Gastrocnemius medialis (tissue), 4 donors: ENCODE data around the gene MEIOB. TPM values are rescaled to one million over a fixed set of nuclear protein-coding genes. Genes with fewer than 3 reads are reported as not detected.
A peak's percentile ranks its signal among the peaks of the same experiment; 100 is the strongest.

ENCODE experiments used
- ATAC-seq, 2 donors: fragments of 150-250 bp; one replicate each; pipeline ENCODE4 v1.9.1; 2016
- DNase-seq, 2 donors: peaks; one replicate each; pipeline ENCODE4 v3.0.0-alpha.2; 2019
- H3K27ac ChIP-seq, 4 donors: fragments of 200-600 bp; sonication (generic); 1 replicate in 1 of 4; 2 replicates in 3 of 4; pipeline ENCODE4 v1.5.1; 2016 to 2018; ENCODE audit warnings: mild to moderate bottlenecking in 2 of 4, moderate library complexity in 1 of 4
- H3K27me3 ChIP-seq, 3 donors: fragments of 200-600 bp; sonication (generic) in 2 of 3; 1 replicate in 1 of 3; 2 replicates in 2 of 3; pipeline versions ENCODE4 v1.5.1 to v1.6.0; 2016 to 2019; ENCODE audit warnings: mild to moderate bottlenecking in 1 of 3, moderate library complexity in 1 of 3
- H3K36me3 ChIP-seq, 2 donors: fragments of 200-600 bp; sonication (generic) in 1 of 2; one replicate each; pipeline ENCODE4 v1.5.1; 2017 to 2018
- H3K4me1 ChIP-seq, 2 donors: fragments of 200-600 bp; sonication (generic) in 1 of 2; one replicate each; pipeline ENCODE4 v1.5.1; 2016 to 2017; ENCODE audit warnings: mild to moderate bottlenecking in 2 of 2
- H3K4me3 ChIP-seq, 4 donors: fragments of 200-600 bp; sonication (generic) in 3 of 4; 1 replicate in 1 of 4; 2 replicates in 3 of 4; pipeline ENCODE4 v1.5.1; 2016 to 2019; ENCODE audit warnings: mild to moderate bottlenecking in 2 of 4
- H3K9me3 ChIP-seq, 3 donors: fragments of 200-600 bp; sonication (generic) in 2 of 3; 1 replicate in 1 of 3; 2 replicates in 2 of 3; pipeline ENCODE4 v1.5.1; 2016 to 2019
- CTCF ChIP-seq, 5 experiments: fragments of 450-650 bp in 3 of 5; fragments of 200-600 bp in 2 of 5; sonication (generic) in 2 of 5; IDR thresholded peaks in 4 of 5; conservative IDR thresholded peaks in 1 of 5; 1 replicate in 4 of 5; 2 replicates in 1 of 5; pipeline ENCODE4 v1.5.1; 2016 to 2019; ENCODE audit warnings: antibody characterized with exemption in 5 of 5, mild to moderate bottlenecking in 3 of 5, moderate library complexity in 3 of 5
- POLR2A ChIP-seq, 2 donors: fragments of 450-650 bp; IDR thresholded peaks; one replicate each; pipeline ENCODE4 v1.6.1; 2017; ENCODE audit warnings: antibody characterized with exemption in 2 of 2, mild to moderate bottlenecking in 2 of 2, moderate library complexity in 2 of 2
- in situ Hi-C, 4 donors: fragments of 200-750 bp; cut with MboI; loops; one replicate each; pipeline versions ENCODE4 v1.15.0 to v1.8.0; 2017; ENCODE audit warnings: low sequenced_read_pairs in 4 of 4
- intact Hi-C: fragments of 100-400 bp; cut with DNase I; formaldehyde crosslinking; loops from one replicate; pipeline ENCODE4 v1.15.1; 2023; ENCODE audit warnings: low total_unique reads
- total RNA-seq, 4 donors: library from RNA; depleted of rRNA; stranded (reverse); fragments of >200 nt; gene quantifications; one replicate each; pipeline versions ENCODE4 v1.1.0 to v1.2.3, GENCODE V29; 2016

The MEIOB gene
- total RNA-seq, 4 donors from 2014 or later: not detected

GRCh38 chr16:1794221-1794871 lies 77.6 kb downstream of the MEIOB start:
- H3K4me3 ChIP-seq: no peak overlapping the region
- H3K27ac ChIP-seq: no peak overlapping the region
- intact Hi-C loops (no loop called here), in situ Hi-C loops (no loop called here)
- H3K9me3 ChIP-seq: no peaks in the 10 kb centered on the region
- ATAC-seq (no peak), DNase-seq (peak in 1 of 2 donors; percentile 10)
- H3K4me1 ChIP-seq: no peaks in the 10 kb centered on the region
- H3K36me3 ChIP-seq: peaks cover 0 to 4% of the 10 kb centered on the region in 2 donors
- no peaks in the 10 kb centered on the region for H3K27me3 ChIP-seq
- TF ChIP-seq CTCF (IDR thresholded peaks at IDR 0.05 in 4 of 5, conservative IDR thresholded peaks at IDR 0.05 in 1 of 5) (no peak), POLR2A (IDR thresholded peaks at IDR 0.05) (no peak)

- DNase-seq (peak in 1 of 2 donors; percentile 8), ATAC-seq (no peak)
Measured at GRCh38 chr16:1793578-1794220, 78.3 kb downstream of the MEIOB start, which contains the start of gene IGFALS. IGFALS (minus strand) TSS chr16:1793705; CDS start chr16:1793652, 53 bp downstream.

GRCh38 chr16:1792836-1793577 lies 79.0 kb downstream of the MEIOB start:
- H3K4me3 ChIP-seq: no peak overlapping the region
- H3K9me3 ChIP-seq: no peaks in the 10 kb centered on the region
- no peak overlapping the region for H3K27ac ChIP-seq
- H3K27me3 ChIP-seq: no peaks in the 10 kb centered on the region
- H3K4me1 ChIP-seq: no peaks in the 10 kb centered on the region
- peaks cover 0 to 18% of the 10 kb centered on the region in 2 donors for H3K36me3 ChIP-seq
- DNase-seq (peak in 1 of 2 donors; percentile 8), ATAC-seq (no peak)
- intact Hi-C loops: no loop called here
- TF ChIP-seq CTCF (IDR thresholded peaks at IDR 0.05 in 4 of 5, conservative IDR thresholded peaks at IDR 0.05 in 1 of 5) (no peak), POLR2A (IDR thresholded peaks at IDR 0.05) (no peak)
- in situ Hi-C loops: no loop called here

More at GRCh38 chr16:1793578-1794220, 78.3 kb downstream of the MEIOB start, which contains the start of gene IGFALS:
- no peak for TF ChIP-seq CTCF (IDR thresholded peaks at IDR 0.05 in 4 of 5, conservative IDR thresholded peaks at IDR 0.05 in 1 of 5)
- no peak for TF ChIP-seq POLR2A (IDR thresholded peaks at IDR 0.05)
- Histone ChIP-seq H3K27ac (no peak within 1 kb of the TSS), H3K27me3 (no peaks in the 10 kb centered on the region), H3K36me3 (peaks cover 0 to 11% of the 10 kb centered on the region in 2 donors), H3K4me3 (no peak within 1 kb of the TSS), H3K4me1 (no peaks in the 10 kb centered on the region), H3K9me3 (no peaks in the 10 kb centered on the region)
- in situ Hi-C loops (no loop called here), intact Hi-C loops (no loop called here)

GRCh38 chr16:1791943-1792812 lies 79.8 kb downstream of the MEIOB start:
- TF ChIP-seq POLR2A (IDR thresholded peaks at IDR 0.05) (no peak), CTCF (IDR thresholded peaks at IDR 0.05 in 4 of 5, conservative IDR thresholded peaks at IDR 0.05 in 1 of 5) (no peak)
- Histone ChIP-seq H3K4me3 (no peak overlapping the region), H3K4me1 (no peaks in the 10 kb centered on the region), H3K27me3 (no peaks in the 10 kb centered on the region), H3K36me3 (peaks cover 0 to 26% of the 10 kb centered on the region in 2 donors), H3K9me3 (no peaks in the 10 kb centered on the region), H3K27ac (no peak overlapping the region)
- ATAC-seq (no peak), DNase-seq (peak in 1 of 2 donors; percentile 8)
- intact Hi-C loops (no loop called here), in situ Hi-C loops (no loop called here)
